A673 (cell line): Measurements from ENCODE around the gene GFOD2. TPM values are rescaled to one million over a fixed set of nuclear protein-coding genes. Genes with fewer than 3 reads are reported as not detected.

ENCODE experiments used
- BruUV-seq: library from RNA; stranded (reverse); fragments of 400-500 nt; replicated peaks from 2 replicates; lab custom pipeline; 2021; lab: Mats Ljungman, UMichigan
- CTCF ChIA-PET: fragments of 300-600 bp; sonication (Branson Sonifier 250); formaldehyde crosslinking; loops from one replicate; lab custom pipeline; 2022; ENCODE audit warnings: antibody characterized with exemption; lab: Charles Lee
- POLR2A ChIA-PET: fragments of 300-600 bp; sonication (Branson Sonifier 250); formaldehyde crosslinking; loops from one replicate; lab custom pipeline; 2022; ENCODE audit warnings: antibody characterized with exemption; ENCODE audit not compliant: low non-redundant PET; lab: Charles Lee
- DNase-seq: peaks from one replicate; pipeline ENCODE4 v3.0.0-alpha.2; 2015; ENCODE audit warnings: low spot score
- H3K27ac ChIP-seq: fragments of 200-600 bp; sonication (generic); 2 replicates; pipeline ENCODE4 v1.5.1; 2016; ENCODE audit warnings: mixed run types, low read depth, mild to moderate bottlenecking, mixed read lengths, antibody characterized with exemption, low read length; ENCODE audit not compliant: poor library complexity, severe bottlenecking
- H3K27me3 ChIP-seq: fragments of 200-600 bp; sonication (generic); replicated peaks from 2 replicates; pipeline ENCODE4 v1.6.1; 2017; ENCODE audit warnings: mixed run types, low read depth, mild to moderate bottlenecking, mixed read lengths, antibody characterized with exemption, low read length; ENCODE audit not compliant: insufficient read depth, poor library complexity
- H3K36me3 ChIP-seq: fragments of 200-600 bp; sonication (generic); 2 replicates; pipeline ENCODE4 v1.6.1; 2016; ENCODE audit warnings: mixed run types, mild to moderate bottlenecking, mixed read lengths, antibody characterized with exemption, low read length; ENCODE audit not compliant: insufficient read depth, poor library complexity, severe bottlenecking
- H3K4me1 ChIP-seq: fragments of 200-600 bp; sonication (generic); 2 replicates; pipeline ENCODE4 v1.6.1; 2017; ENCODE audit warnings: mixed run types, mild to moderate bottlenecking, mixed read lengths, antibody characterized with exemption, low read length; ENCODE audit not compliant: insufficient read depth, poor library complexity, severe bottlenecking
- H3K4me3 ChIP-seq: fragments of 200-600 bp; sonication (generic); 2 replicates; pipeline ENCODE4 v1.5.1; 2016; ENCODE audit warnings: low read depth, mixed run types, mild to moderate bottlenecking, mixed read lengths, low read length; ENCODE audit not compliant: poor library complexity, severe bottlenecking
- H3K9me3 ChIP-seq: fragments of 200-600 bp; sonication (generic); 2 replicates; pipeline ENCODE4 v1.6.1; 2016; ENCODE audit warnings: mixed run types, low read depth, mild to moderate bottlenecking, mixed read lengths, antibody characterized with exemption, low read length; ENCODE audit not compliant: poor library complexity, severe bottlenecking
- EZH2 ChIP-seq: fragments of 200-600 bp; sonication (generic); IDR thresholded peaks from 2 replicates; pipeline ENCODE4 v1.6.1; 2017; ENCODE audit warnings: borderline replicate concordance, low read depth, mild to moderate bottlenecking, mixed read lengths, antibody characterized with exemption, low read length; ENCODE audit not compliant: poor library complexity, severe bottlenecking
- intact Hi-C: fragments of 100-400 bp; cut with micrococcal nuclease; formaldehyde crosslinking; loops from one replicate; pipeline ENCODE4 v1.10.0; 2022; ENCODE audit not compliant: unreplicated experiment
- total RNA-seq: library from RNA; stranded (reverse); gene quantifications from 2 replicates; pipeline ENCODE4 v1.2.3, GENCODE V29; 2021
- TF ChIP-seq, protein P1 (sequence below): fragments of 300-800, 200-600 bp; sonication (generic); conservative IDR thresholded peaks from 2 replicates; pipeline ENCODE4 v1.5.1; 2017; ENCODE audit warnings: low read depth, mild to moderate bottlenecking, antibody characterized with exemption, low read length, moderate library complexity, mixed read lengths

Gene GFOD2
- total RNA-seq, 1 experiment from 2014 or later: 22.6 TPM

DNA sequence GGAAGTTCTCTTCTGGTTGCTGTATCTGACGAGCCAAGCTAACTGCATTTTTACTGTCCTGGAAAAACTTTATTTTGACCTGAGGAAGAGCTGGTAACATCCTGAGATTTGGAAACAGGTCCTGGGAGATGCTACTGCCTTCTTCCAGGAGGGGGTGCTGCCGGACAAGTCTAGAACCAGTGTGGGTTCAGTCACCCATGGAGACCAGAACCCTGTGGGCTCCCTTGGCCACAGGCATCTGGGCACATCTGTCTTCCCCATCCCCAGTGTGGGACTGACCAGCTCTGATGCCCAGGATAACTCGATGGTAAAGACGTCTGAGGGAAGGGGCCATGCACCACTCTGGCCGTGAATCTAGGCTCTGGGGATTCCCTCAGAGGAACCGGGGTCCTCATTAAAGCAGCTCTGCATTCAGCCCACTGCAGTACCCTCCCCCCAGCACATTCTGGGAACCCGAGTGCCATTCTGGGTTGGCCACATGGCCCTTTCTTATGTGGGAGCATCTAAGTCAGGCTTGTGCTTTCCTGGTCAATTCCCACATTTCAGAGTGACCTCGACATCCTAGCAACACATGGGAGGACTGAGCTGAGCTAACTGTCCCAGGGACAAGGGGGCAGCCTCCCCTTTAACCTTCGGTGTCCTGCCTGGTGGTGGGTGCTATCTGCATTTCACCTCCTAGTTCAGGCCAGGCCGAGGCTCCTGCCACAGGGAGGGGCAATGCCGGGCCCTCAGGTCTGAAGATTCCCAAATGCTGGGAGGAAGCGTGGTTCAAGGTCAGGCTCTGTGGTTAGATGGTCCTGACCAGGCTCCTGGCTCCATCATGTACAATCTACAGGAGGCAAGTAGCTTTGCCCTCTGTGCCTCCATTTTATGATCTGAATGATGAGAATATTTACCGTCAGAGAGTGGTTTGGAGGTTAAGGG, 46.1 kb downstream of the GFOD2 start:
- Histone ChIP-seq H3K4me1 (peaks cover 19% of the 10 kb centered on the region), H3K4me3 (no peak overlapping the region), H3K36me3 (no peaks in the 10 kb centered on the region), H3K27ac (peak overlapping the region; percentile 79), H3K27me3 (no peaks in the 10 kb centered on the region), H3K9me3 (no peaks in the 10 kb centered on the region)
- ChIA-PET POLR2A (no interaction called here), CTCF (interaction anchor here (0.5 to 1.8 kb wide), 7 partner anchors 10 to 1645 kb away, joined by 3 to 14 read pairs (median 4); partner anchors contain the start of genes ACD and PARD6A)
- TF ChIP-seq, protein P1, sequence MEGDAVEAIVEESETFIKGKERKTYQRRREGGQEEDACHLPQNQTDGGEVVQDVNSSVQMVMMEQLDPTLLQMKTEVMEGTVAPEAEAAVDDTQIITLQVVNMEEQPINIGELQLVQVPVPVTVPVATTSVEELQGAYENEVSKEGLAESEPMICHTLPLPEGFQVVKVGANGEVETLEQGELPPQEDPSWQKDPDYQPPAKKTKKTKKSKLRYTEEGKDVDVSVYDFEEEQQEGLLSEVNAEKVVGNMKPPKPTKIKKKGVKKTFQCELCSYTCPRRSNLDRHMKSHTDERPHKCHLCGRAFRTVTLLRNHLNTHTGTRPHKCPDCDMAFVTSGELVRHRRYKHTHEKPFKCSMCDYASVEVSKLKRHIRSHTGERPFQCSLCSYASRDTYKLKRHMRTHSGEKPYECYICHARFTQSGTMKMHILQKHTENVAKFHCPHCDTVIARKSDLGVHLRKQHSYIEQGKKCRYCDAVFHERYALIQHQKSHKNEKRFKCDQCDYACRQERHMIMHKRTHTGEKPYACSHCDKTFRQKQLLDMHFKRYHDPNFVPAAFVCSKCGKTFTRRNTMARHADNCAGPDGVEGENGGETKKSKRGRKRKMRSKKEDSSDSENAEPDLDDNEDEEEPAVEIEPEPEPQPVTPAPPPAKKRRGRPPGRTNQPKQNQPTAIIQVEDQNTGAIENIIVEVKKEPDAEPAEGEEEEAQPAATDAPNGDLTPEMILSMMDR: peak; percentile 84
- TF ChIP-seq EZH2: no peak
- no TSS peak for BruUV-seq
- intact Hi-C loops: loop anchor here (1.0 to 5.0 kb wide), 2 partner anchors 134 to 255 kb away; partner anchors contain the start of genes RANBP10 and TSNAXIP1
- DNase-seq: peak; percentile 78

DNA sequence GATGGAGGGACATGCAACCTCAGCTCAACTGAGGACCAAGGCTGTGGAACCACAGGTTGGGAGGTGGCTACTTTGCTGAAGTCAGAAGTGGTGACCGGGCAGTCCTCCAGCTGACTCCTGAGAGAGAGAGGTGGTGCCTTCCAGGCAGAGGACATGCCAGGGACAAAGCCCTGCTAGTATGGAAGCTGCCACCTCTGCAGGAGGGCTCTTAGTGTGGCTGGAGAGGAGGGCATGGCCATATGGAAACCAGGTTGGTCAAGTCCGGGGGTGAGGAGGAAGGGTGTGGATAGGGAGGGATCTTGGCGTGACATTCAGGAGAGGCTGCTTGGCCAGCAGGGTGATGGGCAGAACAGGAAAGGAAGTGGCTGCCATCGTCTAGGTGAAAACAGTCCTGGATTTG, 46.8 kb downstream of the GFOD2 start:
- Histone ChIP-seq H3K27ac (no peak overlapping the region), H3K4me1 (peaks cover 23% of the 10 kb centered on the region), H3K4me3 (no peak overlapping the region), H3K36me3 (no peaks in the 10 kb centered on the region), H3K27me3 (no peaks in the 10 kb centered on the region), H3K9me3 (no peaks in the 10 kb centered on the region)
- intact Hi-C loops: loop anchor here (5.0 kb wide), 1 partner anchor 135 kb away; the partner anchor contains the start of genes RANBP10 and TSNAXIP1
- BruUV-seq: no TSS peak
- DNase-seq: no peak
- TF ChIP-seq EZH2: no peak
- TF ChIP-seq, protein P1: no peak
- CTCF ChIA-PET: interaction anchor here (0.5 to 1.8 kb wide), 6 partner anchors 9 to 1646 kb away, joined by 3 to 14 read pairs (median 6); partner anchors contain the start of genes ACD and PARD6A
- POLR2A ChIA-PET: no interaction called here

DNA sequence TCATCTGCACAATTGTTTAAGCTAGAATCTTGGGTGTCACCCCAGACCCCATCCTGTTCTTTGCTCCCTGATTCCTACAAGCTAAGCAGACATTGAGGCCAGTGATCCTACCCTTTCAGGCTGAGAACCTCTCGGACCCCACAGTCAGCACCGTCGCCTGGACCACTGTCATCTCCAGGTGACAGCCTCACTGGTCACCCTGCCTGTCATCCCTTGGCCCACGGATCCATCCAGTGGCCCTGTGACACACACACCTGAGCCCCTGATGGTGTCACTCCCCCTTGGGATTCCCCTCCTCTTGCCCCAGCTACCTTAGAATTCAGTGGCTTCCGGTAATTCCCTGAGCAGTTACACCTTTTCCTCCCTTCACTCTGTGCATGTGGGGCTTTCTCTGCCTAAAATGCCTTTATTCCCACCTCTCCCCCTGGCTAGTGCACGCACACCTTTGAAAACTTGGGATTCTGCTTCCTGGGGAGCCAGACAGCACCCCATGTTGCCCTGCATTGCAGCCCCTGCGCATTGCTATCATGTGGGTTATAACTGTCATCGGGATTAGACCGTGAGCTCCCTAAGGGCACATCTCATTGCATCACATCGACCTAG, 49.5 kb downstream of the GFOD2 start:
- no peak overlapping the region for H3K27ac ChIP-seq
- DNase-seq: no peak
- no TSS peak for BruUV-seq
- ChIA-PET CTCF (interaction anchor here (3.8 kb wide), 1 partner anchor 123 kb away, joined by 19 read pairs; no protein-coding TSS in a partner anchor), POLR2A (interaction anchor here (0.6 kb wide), 1 partner anchor 117 kb away, joined by 7 read pairs; no protein-coding TSS in a partner anchor)
- TF ChIP-seq, protein P1: no peak
- no peak for TF ChIP-seq EZH2
- H3K4me1 ChIP-seq: peaks cover 28% of the 10 kb centered on the region
- no peaks in the 10 kb centered on the region for H3K36me3 ChIP-seq
- H3K4me3 ChIP-seq: no peak overlapping the region
- H3K27me3 ChIP-seq: no peaks in the 10 kb centered on the region
- intact Hi-C loops: loop anchor here (5.0 kb wide), 2 partner anchors 107 to 138 kb away; partner anchors contain the start of genes CTCF, RANBP10 and TSNAXIP1
- H3K9me3 ChIP-seq: no peaks in the 10 kb centered on the region
